ENCODE results near the gene POGK.

POGK gene

GRCh38 chr1:166813508-166814223, 25.6 kb upstream of the POGK start:
- no peaks in the 10 kb centered on the region for H3K4me1 ChIP-seq (ENCODE audit: low read length)
- H3K27me3 ChIP-seq (ENCODE audit: low read depth, low read length): 0 out of 2 replicates have a peak, but pooled peaks cover 4% of the 10 kb centered on the region
- no peak overlapping the region for H3K9ac ChIP-seq (ENCODE audit: low read length)
- no peak overlapping the region for H2AFZ ChIP-seq (ENCODE audit: low read depth, low read length)
- H3K27ac ChIP-seq (ENCODE audit: low read length): no peak overlapping the region
- H3K4me2 ChIP-seq (ENCODE audit: low read length): no peak overlapping the region
- H4K20me1 ChIP-seq (ENCODE audit: insufficient read depth, low read length): no peaks in the 10 kb centered on the region
- no peaks in the 10 kb centered on the region for H3K9me3 ChIP-seq (ENCODE audit: insufficient read depth, low read length)
- H3K79me2 ChIP-seq (ENCODE audit: low read length): no peaks in the 10 kb centered on the region
- no peak overlapping the region for H3K4me3 ChIP-seq (ENCODE audit: low read length)
- no peaks in the 10 kb centered on the region for H3K36me3 ChIP-seq (replicated peaks; ENCODE audit: low read depth, low read length)
- peak; percentile 23 for TF ChIP-seq CTCF (IDR thresholded peaks at IDR 0.05; ENCODE audit: low read depth, low read length)
- no peak for TF ChIP-seq EZH2phosphoT487 (IDR thresholded peaks at IDR 0.05; ENCODE audit: low read depth)

- Histone ChIP-seq H3K4me2 (ENCODE audit: low read length) (no peak overlapping the region), H3K4me1 (ENCODE audit: low read length) (no peaks in the 10 kb centered on the region), H3K9me3 (ENCODE audit: insufficient read depth, low read length) (no peaks in the 10 kb centered on the region), H3K27me3 (ENCODE audit: low read depth, low read length) (0 out of 2 replicates have a peak, but pooled peaks cover 4% of the 10 kb centered on the region), H4K20me1 (ENCODE audit: insufficient read depth, low read length) (no peaks in the 10 kb centered on the region), H3K27ac (ENCODE audit: low read length) (no peak overlapping the region), H3K9ac (ENCODE audit: low read length) (no peak overlapping the region), H3K36me3 (replicated peaks; ENCODE audit: low read depth, low read length) (no peaks in the 10 kb centered on the region), H3K79me2 (ENCODE audit: low read length) (no peaks in the 10 kb centered on the region), H3K4me3 (ENCODE audit: low read length) (no peak overlapping the region), H2AFZ (ENCODE audit: low read depth, low read length) (no peak overlapping the region)
- TF ChIP-seq EZH2phosphoT487 (IDR thresholded peaks at IDR 0.05; ENCODE audit: low read depth): no peak
- TF ChIP-seq CTCF (IDR thresholded peaks at IDR 0.05; ENCODE audit: low read depth, low read length): no peak
These were observed 24.7 kb upstream of the POGK start for GRCh38 chr1:166814611-166815010.

- no peak overlapping the region for H3K27ac ChIP-seq (ENCODE audit: low read length)
- H4K20me1 ChIP-seq (ENCODE audit: insufficient read depth, low read length): no peaks in the 10 kb centered on the region
- H3K4me2 ChIP-seq (ENCODE audit: low read length): no peak overlapping the region
- 0 out of 2 replicates have a peak, but pooled peaks cover 1% of the 10 kb centered on the region for H3K27me3 ChIP-seq (ENCODE audit: low read depth, low read length)
- no peaks in the 10 kb centered on the region for H3K9me3 ChIP-seq (ENCODE audit: insufficient read depth, low read length)
- H3K79me2 ChIP-seq (ENCODE audit: low read length): no peaks in the 10 kb centered on the region
- no peaks in the 10 kb centered on the region for H3K4me1 ChIP-seq (ENCODE audit: low read length)
- no peak overlapping the region for H3K4me3 ChIP-seq (ENCODE audit: low read length)
- H3K36me3 ChIP-seq (replicated peaks; ENCODE audit: low read depth, low read length): no peaks in the 10 kb centered on the region
- no peak overlapping the region for H2AFZ ChIP-seq (ENCODE audit: low read depth, low read length)
- TF ChIP-seq EZH2phosphoT487 (IDR thresholded peaks at IDR 0.05; ENCODE audit: low read depth): no peak
- TF ChIP-seq CTCF (IDR thresholded peaks at IDR 0.05; ENCODE audit: low read depth, low read length): no peak
- H3K9ac ChIP-seq (ENCODE audit: low read length): no peak overlapping the region
These were observed 19.3 kb upstream of the POGK start for GRCh38 chr1:166819974-166820373.

GRCh38 chr1:166822385-166822784, 16.9 kb upstream of the POGK start:
- Histone ChIP-seq H3K4me1 (ENCODE audit: low read length) (no peaks in the 10 kb centered on the region), H3K79me2 (ENCODE audit: low read length) (no peaks in the 10 kb centered on the region), H2AFZ (ENCODE audit: low read depth, low read length) (no peak overlapping the region), H3K9me3 (ENCODE audit: insufficient read depth, low read length) (no peaks in the 10 kb centered on the region), H3K4me3 (ENCODE audit: low read length) (no peak overlapping the region), H3K9ac (ENCODE audit: low read length) (no peak overlapping the region), H4K20me1 (ENCODE audit: insufficient read depth, low read length) (no peaks in the 10 kb centered on the region), H3K27ac (ENCODE audit: low read length) (no peak overlapping the region), H3K27me3 (ENCODE audit: low read depth, low read length) (no peaks in the 10 kb centered on the region), H3K36me3 (replicated peaks; ENCODE audit: low read depth, low read length) (no peaks in the 10 kb centered on the region), H3K4me2 (ENCODE audit: low read length) (no peak overlapping the region)
- TF ChIP-seq CTCF (IDR thresholded peaks at IDR 0.05; ENCODE audit: low read depth, low read length) (0 out of 2 replicates have a peak, but pooled peaks have one; percentile 9), EZH2phosphoT487 (IDR thresholded peaks at IDR 0.05; ENCODE audit: low read depth) (no peak)

Measured in OCI-LY3 (cell line).